ENCODE data around the gene SORCS2.

Gene SORCS2

GRCh38 chr4:7294176-7294756 lies 101.9 kb downstream of the SORCS2 start:
- DNase-seq, result no peak

- peak; percentile 62 for DNase-seq
Measured at GRCh38 chr4:7295197-7295910, 103.0 kb downstream of the SORCS2 start.

- no peak for DNase-seq
Measured at GRCh38 chr4:7295911-7296660, 103.7 kb downstream of the SORCS2 start.

- no peak for DNase-seq
Measured at GRCh38 chr4:7296661-7297335, 104.5 kb downstream of the SORCS2 start.

- no peak for DNase-seq
Measured at GRCh38 chr4:7297374-7297773, 105.0 kb downstream of the SORCS2 start.

- no peak for DNase-seq
Measured at GRCh38 chr4:7297881-7298280, 105.5 kb downstream of the SORCS2 start.

GRCh38 chr4:7298619-7299009 lies 106.3 kb downstream of the SORCS2 start:
- DNase-seq, result no peak

GRCh38 chr4:7299010-7299907 lies 106.9 kb downstream of the SORCS2 start:
- DNase-seq, result no peak

- no peak for DNase-seq
Measured at GRCh38 chr4:7299908-7300710, 107.8 kb downstream of the SORCS2 start.

- no peak for DNase-seq
Measured at GRCh38 chr4:7300711-7301095, 108.4 kb downstream of the SORCS2 start.

GRCh38 chr4:7301126-7301785 lies 108.9 kb downstream of the SORCS2 start:
- no peak for DNase-seq

- DNase-seq, result no peak
Measured at GRCh38 chr4:7301846-7302630, 109.7 kb downstream of the SORCS2 start.

GRCh38 chr4:7302781-7303404 lies 110.6 kb downstream of the SORCS2 start:
- DNase-seq, result no peak

GRCh38 chr4:7303561-7303960 lies 111.2 kb downstream of the SORCS2 start:
- DNase-seq, result no peak

- no peak for DNase-seq
Measured at GRCh38 chr4:7304436-7304835, 112.1 kb downstream of the SORCS2 start.

- no peak for DNase-seq
Measured at GRCh38 chr4:7306021-7306965, 114.0 kb downstream of the SORCS2 start.

- DNase-seq, result no peak
Measured at GRCh38 chr4:7306986-7307385, 114.6 kb downstream of the SORCS2 start.

GRCh38 chr4:7307394-7308099 lies 115.2 kb downstream of the SORCS2 start:
- DNase-seq, result no peak
